HFFc6 (cell line): ENCODE results near the gene PKP2. TPM values are rescaled to one million over a fixed set of nuclear protein-coding genes. Genes with fewer than 3 reads are reported as not detected.

Experiments used
- DNase-seq: peaks from one replicate; pipeline ENCODE4 v3.0.0-alpha.2; 2018
- H3K27ac Mint-ChIP-seq: 2 replicates; pipeline ENCODE4 v1.8.0; 2020; ENCODE audit warnings: mild to moderate bottlenecking, mixed read lengths
- H3K27me3 Mint-ChIP-seq: 2 replicates; pipeline ENCODE4 v1.8.0; 2021; ENCODE audit warnings: mild to moderate bottlenecking, moderate library complexity, mixed read lengths; ENCODE audit not compliant: insufficient read depth
- H3K36me3 Mint-ChIP-seq: 2 replicates; pipeline ENCODE4 v1.8.0; 2021; ENCODE audit warnings: low read depth, mixed read lengths
- H3K4me1 Mint-ChIP-seq: 2 replicates; pipeline ENCODE4 v1.8.0; 2020; ENCODE audit warnings: low read depth, mixed read lengths
- H3K4me3 Mint-ChIP-seq: 2 replicates; pipeline ENCODE4 v1.8.0; 2020; ENCODE audit warnings: mild to moderate bottlenecking, moderate library complexity, mixed read lengths
- H3K9me3 Mint-ChIP-seq: 2 replicates; pipeline ENCODE4 v1.8.0; 2020; ENCODE audit warnings: mild to moderate bottlenecking, mixed read lengths
- total RNA-seq, 6 experiments: library from RNA; stranded (reverse); fragmentation: NEBNext Ultra II Directional; extraction: Animal tissue kit (Norgen Biotek cat#: 25700); gene quantifications; 2 replicates in 1 of 6; 3 replicates in 5 of 6; pipeline ENCODE4 v1.2.3, GENCODE V29; 2021
- TF ChIP-seq, protein P1 (sequence below): fragments of 200-600 bp; sonication (generic); IDR thresholded peaks from 2 replicates; pipeline ENCODE4 v1.5.0; 2021; ENCODE audit warnings: antibody characterized with exemption, mild to moderate bottlenecking

Gene PKP2
- total RNA-seq, 6 experiments from 2014 or later: 0.17 TPM; not detected in 5

DNA sequence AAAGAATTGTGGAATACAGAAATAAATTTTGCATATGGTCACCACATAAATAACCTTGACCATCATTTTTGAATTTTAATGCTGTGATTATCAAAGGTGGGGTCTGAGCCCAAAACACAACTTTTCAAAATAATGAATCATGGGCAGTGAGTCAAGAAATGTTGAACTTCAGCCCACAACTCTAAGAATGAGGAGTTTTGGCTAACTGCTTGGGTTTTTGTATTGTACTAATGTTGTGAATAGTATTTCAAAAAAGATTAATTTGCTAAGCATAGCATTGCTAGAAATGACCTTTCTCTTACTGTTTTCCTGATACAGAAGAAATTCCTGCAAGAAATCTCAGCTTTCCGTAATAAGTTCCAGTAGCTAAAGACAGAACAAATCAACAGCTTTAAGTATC is 116.5 kb downstream of the PKP2 start:
- H3K27ac Mint-ChIP-seq: no peak overlapping the region
- peaks cover 7% of the 10 kb centered on the region for H3K27me3 Mint-ChIP-seq
- TF ChIP-seq, protein P1, sequence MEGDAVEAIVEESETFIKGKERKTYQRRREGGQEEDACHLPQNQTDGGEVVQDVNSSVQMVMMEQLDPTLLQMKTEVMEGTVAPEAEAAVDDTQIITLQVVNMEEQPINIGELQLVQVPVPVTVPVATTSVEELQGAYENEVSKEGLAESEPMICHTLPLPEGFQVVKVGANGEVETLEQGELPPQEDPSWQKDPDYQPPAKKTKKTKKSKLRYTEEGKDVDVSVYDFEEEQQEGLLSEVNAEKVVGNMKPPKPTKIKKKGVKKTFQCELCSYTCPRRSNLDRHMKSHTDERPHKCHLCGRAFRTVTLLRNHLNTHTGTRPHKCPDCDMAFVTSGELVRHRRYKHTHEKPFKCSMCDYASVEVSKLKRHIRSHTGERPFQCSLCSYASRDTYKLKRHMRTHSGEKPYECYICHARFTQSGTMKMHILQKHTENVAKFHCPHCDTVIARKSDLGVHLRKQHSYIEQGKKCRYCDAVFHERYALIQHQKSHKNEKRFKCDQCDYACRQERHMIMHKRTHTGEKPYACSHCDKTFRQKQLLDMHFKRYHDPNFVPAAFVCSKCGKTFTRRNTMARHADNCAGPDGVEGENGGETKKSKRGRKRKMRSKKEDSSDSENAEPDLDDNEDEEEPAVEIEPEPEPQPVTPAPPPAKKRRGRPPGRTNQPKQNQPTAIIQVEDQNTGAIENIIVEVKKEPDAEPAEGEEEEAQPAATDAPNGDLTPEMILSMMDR: no peak
- DNase-seq: no peak
- no peaks in the 10 kb centered on the region for H3K9me3 Mint-ChIP-seq
- no peak overlapping the region for H3K4me3 Mint-ChIP-seq
- no peaks in the 10 kb centered on the region for H3K36me3 Mint-ChIP-seq
- H3K4me1 Mint-ChIP-seq: no peaks in the 10 kb centered on the region

DNA sequence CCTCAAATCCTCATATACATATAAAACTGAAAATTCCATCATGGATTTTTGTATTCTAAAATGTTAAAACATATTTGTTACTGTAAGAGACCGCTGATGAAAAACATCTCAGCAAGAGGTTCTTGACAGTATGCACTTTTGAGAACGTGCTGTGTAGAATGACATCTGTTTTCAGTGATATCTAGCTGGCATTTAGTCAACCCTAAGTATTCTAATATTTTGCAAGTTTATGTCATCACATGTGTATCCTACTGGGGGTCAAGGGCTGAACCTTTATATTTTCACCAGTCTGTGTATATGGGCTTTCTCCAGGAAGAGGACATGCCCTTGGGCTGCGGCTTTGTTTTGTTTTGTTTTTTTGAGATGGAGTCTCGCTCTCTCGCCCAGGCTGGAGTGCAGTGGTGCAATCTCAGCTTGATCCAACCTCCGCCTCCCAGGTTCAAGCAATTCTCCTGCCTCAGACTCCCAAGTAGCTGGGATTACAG is 118.8 kb downstream of the PKP2 start:
- Mint-ChIP-seq H3K27me3 (peaks cover 12% of the 10 kb centered on the region; the same call in 1 of the 2 replicates), H3K9me3 (no peaks in the 10 kb centered on the region), H3K27ac (no peak overlapping the region), H3K36me3 (no peaks in the 10 kb centered on the region), H3K4me1 (no peaks in the 10 kb centered on the region), H3K4me3 (no peak overlapping the region)
- DNase-seq: no peak
- TF ChIP-seq, protein P1: no peak

DNA sequence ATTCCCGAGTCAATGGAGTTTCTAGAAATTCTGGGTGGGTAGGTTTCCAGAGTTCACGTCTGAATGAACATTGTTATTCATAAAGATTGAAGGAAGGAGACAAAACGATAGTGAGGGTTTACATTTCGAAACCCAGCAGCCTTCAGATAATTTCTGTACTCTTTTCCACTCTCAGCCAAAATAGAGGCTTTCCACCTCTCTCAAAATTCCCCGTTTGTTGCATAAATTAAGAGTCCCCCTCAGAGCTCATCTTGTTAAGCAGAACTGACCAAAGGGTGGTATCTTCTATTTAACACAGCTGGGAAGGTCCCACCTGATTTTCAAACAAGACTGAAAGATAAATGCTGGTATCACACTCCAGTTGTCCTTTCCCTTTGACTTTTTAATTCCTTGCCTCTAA is 119.4 kb downstream of the PKP2 start:
- Mint-ChIP-seq H3K27ac (no peak overlapping the region), H3K4me3 (no peak overlapping the region), H3K27me3 (peaks cover 12% of the 10 kb centered on the region; the same call in 1 of the 2 replicates), H3K36me3 (no peaks in the 10 kb centered on the region), H3K4me1 (no peaks in the 10 kb centered on the region), H3K9me3 (no peaks in the 10 kb centered on the region)
- TF ChIP-seq, protein P1: no peak
- DNase-seq: no peak

DNA sequence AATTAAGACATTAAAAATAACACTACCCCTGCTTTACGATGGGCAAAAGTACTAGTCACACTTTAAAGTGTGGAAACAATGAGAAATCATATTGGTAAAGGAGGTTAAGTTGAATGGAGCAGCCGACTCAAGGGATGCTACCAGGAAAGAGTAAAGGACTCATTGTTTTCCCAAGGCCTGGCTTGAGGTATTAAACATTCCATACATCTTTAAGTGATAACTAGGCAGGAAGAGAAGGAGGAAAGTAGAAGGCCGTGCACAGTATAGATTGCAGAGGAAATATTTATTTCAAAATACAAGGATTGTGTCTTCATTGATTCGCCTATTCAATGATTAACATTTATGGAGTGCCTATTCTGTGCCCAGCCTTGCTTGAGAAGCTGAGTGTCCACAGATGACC is 120.3 kb downstream of the PKP2 start:
- TF ChIP-seq, protein P1: no peak
- Mint-ChIP-seq H3K27me3 (peaks cover 12% of the 10 kb centered on the region; the same call in 1 of the 2 replicates), H3K4me1 (no peaks in the 10 kb centered on the region), H3K27ac (no peak overlapping the region), H3K9me3 (no peaks in the 10 kb centered on the region), H3K4me3 (no peak overlapping the region), H3K36me3 (no peaks in the 10 kb centered on the region)
- DNase-seq: no peak

DNA sequence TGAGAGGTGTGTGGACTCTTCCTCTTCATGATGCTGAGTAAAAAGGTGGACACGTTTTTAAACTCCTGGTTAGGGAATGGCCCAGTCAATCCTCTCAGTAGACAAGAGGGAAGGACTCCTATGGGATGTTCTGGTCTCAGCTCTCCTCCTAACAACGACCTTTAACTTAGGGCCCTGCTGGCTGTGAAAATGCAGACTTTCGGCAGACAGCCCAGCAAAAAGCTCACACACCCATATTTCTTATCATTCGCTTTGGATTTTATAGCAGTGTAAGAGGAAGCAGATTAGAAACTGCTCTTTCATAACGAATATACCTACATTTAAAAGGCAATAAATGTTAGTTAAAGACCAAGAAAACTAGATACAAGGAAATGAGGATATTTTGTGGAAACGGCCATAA is 122.9 kb downstream of the PKP2 start:
- no peaks in the 10 kb centered on the region for H3K4me1 Mint-ChIP-seq
- H3K27me3 Mint-ChIP-seq: peaks cover 11% of the 10 kb centered on the region; the same call in 1 of the 2 replicates
- no peak overlapping the region for H3K4me3 Mint-ChIP-seq
- no peak overlapping the region for H3K27ac Mint-ChIP-seq
- no peaks in the 10 kb centered on the region for H3K9me3 Mint-ChIP-seq
- TF ChIP-seq, protein P1: no peak
- DNase-seq: no peak
- no peaks in the 10 kb centered on the region for H3K36me3 Mint-ChIP-seq

DNA sequence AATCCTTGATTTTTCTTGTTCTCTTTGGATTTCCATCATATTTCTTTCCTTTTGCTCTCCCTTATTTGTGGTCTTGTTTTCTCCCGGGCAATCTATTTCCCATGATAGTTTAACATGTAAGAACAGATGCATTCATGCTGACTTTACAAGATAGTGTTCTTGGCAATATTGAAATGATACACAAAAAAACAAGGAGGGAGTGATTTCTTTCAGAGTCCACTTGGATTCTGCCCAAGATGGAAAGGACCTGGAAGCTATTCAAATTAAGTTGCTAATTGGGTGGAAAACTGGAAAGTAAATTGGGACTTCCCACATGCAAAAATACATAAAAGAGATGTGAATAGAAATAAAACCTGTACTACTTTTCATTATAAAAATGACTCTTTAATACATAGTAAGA is 126.4 kb downstream of the PKP2 start:
- Mint-ChIP-seq H3K4me1 (no peaks in the 10 kb centered on the region), H3K27ac (no peak overlapping the region), H3K4me3 (no peak overlapping the region), H3K27me3 (peaks cover 5% of the 10 kb centered on the region; the same call in 1 of the 2 replicates), H3K9me3 (no peaks in the 10 kb centered on the region), H3K36me3 (no peaks in the 10 kb centered on the region)
- no peak for DNase-seq
- TF ChIP-seq, protein P1: no peak
